HG02970 (cell line): ENCODE results near the gene TFF3.

Experiments
- ATAC-seq: cut with Tn5 transposase; IDR thresholded peaks from one replicate; pipeline ENCODE4 v1.9.1; 2021; ENCODE audit warnings: mild to moderate bottlenecking, moderate library complexity, moderate number of reproducible peaks; ENCODE audit not compliant: unreplicated experiment, low FRiP score

Gene TFF3

GRCh38 chr21:42347601-42348327 lies 32.6 kb upstream of the TFF3 start:
- ATAC-seq = no peak

- ATAC-seq = no peak
These were observed 31.8 kb upstream of the TFF3 start for GRCh38 chr21:42346866-42347600.

GRCh38 chr21:42346441-42346840 lies 31.2 kb upstream of the TFF3 start:
- ATAC-seq = no peak

GRCh38 chr21:42344631-42345030 lies 29.4 kb upstream of the TFF3 start:
- no peak for ATAC-seq

- no peak for ATAC-seq
These were observed 28.8 kb upstream of the TFF3 start for GRCh38 chr21:42343963-42344510.

- ATAC-seq = no peak
These were observed 28.3 kb upstream of the TFF3 start for GRCh38 chr21:42343556-42343955.

GRCh38 chr21:42343101-42343500 lies 27.9 kb upstream of the TFF3 start:
- ATAC-seq = no peak

- no peak for ATAC-seq
These were observed 26.8 kb upstream of the TFF3 start for GRCh38 chr21:42341776-42342542.

GRCh38 chr21:42340187-42341050 lies 25.2 kb upstream of the TFF3 start:
- ATAC-seq = no peak

- ATAC-seq = no peak
These were observed 23.8 kb upstream of the TFF3 start for GRCh38 chr21:42338729-42339715.

GRCh38 chr21:42337830-42338728 lies 22.9 kb upstream of the TFF3 start:
- ATAC-seq = no peak

GRCh38 chr21:42337276-42337675 lies 22.1 kb upstream of the TFF3 start:
- no peak for ATAC-seq

GRCh38 chr21:42336054-42336453 lies 20.8 kb upstream of the TFF3 start:
- ATAC-seq = no peak

- ATAC-seq = no peak
These were observed 17.5 kb upstream of the TFF3 start for GRCh38 chr21:42332557-42333317.

- no peak for ATAC-seq
These were observed 16.5 kb upstream of the TFF3 start for GRCh38 chr21:42331660-42332059.

GRCh38 chr21:42330380-42331371 lies 15.5 kb upstream of the TFF3 start:
- no peak for ATAC-seq
